Stimulated activated CD8-positive, alpha-beta memory T cell treated with anti-CD3 and anti-CD28 coated beads, Interleukin-7, amount 100 ng/mL, for 48 hours (primary cell): ENCODE results near the gene FUCA1.
"Not testable (repeated sequence)": the region's sequence is repeated elsewhere in the genome, so short reads cannot be mapped to it uniquely, and the experiment has no call there.

Source experiments
- DNase-seq, 2 donors: peaks; one replicate each; pipeline ENCODE4 v3.0.0-alpha.2; 2020; ENCODE audit warnings: low read depth in 1 of 2; ENCODE audit errors: extremely low read depth in 1 of 2

The FUCA1 gene

DNA sequence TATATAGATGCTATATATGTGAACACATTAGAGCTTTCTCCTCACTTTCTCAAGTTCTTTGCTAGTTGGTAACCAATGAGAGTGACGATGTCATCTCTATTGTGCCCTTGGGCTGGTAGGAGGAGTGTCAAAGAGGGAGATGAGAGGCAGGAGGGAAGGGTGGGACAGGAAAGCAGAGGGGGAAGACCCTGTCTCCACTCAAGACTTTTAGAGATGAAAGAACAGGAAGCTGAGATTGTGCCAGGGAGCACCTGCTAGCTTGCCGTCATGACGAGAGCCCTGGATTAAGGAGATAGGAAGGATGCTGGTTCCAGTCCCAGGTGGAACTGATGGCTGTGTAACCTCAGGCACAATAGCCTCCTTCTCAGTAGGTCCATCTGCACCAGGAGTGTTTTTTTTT lies 28.4 kb upstream of the FUCA1 start:
- no peak for DNase-seq

DNA sequence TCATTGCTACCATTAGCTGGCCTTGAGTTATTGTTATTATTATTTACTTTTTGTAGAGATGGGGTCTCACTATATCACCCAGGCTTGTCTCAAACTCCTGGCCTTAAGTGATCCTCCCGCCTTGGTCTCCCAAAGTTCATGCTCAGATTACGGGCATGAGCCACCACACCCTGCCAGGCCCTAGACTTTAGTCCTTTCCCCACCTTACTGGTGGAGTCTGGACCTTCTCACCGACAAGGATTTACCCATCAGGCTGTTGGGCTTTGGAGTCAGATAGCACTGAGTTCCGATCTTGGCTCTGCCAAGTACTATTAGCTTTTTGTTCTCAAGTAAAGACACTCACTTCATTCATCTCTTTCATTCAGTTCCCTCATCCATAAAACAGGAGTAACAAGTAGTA lies 27.9 kb upstream of the FUCA1 start:
- DNase-seq: no peak

DNA sequence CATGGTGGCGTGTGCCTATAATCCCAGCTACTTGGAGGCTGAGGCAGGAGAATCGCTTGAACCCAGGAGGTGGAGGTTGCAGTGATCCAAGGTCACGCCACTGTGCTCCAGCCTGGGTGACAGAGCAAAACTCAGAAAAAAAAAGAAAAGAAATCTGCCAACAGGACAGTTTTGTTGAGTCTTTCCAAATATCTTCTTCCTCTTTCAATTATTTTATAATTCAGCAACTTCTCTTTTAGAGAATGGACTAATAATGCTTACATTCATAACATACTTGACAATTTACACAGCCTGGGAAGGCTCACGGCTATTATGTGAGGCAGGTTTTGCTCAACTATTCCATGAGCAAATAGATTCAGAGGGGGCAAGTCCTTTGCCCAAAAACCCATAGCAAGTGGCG lies 27.0 kb upstream of the FUCA1 start:
- no peak for DNase-seq

DNA sequence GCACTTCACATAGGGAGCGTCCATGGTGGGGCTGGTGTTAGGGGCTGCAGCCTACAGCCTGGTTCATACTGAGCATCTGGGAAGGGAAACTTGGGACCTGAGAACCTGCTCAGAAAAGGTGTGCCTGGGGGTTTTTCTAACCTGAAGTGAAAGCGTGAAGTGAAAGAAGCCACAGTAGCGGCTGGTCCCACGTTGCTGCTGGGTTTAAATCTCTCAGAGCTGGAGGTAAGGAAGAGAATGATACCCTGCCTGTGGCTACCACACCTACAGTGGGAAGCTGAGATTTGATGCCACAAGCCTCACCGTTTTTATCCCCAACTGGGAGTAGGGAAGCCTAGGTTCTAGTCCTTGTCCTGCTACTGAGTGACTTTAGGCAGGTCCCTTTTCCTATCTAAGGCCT lies 21.0 kb upstream of the FUCA1 start:
- no peak for DNase-seq

DNA sequence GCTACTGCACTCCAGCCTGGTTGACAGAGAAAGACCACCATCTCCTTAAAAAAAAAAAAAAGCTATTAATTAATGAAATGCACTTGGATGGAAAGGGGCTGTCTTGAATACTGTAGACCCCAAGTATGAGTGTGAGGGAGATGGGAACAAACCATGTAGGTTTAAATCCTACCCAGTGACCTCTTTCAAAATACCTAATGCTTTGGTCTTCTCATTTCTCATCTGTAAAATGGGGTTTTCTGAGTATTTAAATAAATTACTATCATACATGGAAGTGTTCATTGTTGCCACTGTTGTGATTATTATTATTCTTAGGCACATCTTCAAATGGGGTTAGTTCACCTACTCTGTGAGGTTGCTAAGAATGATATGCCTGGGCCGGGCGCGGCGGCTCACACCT lies 17.1 kb upstream of the FUCA1 start:
- DNase-seq: no peak

DNA sequence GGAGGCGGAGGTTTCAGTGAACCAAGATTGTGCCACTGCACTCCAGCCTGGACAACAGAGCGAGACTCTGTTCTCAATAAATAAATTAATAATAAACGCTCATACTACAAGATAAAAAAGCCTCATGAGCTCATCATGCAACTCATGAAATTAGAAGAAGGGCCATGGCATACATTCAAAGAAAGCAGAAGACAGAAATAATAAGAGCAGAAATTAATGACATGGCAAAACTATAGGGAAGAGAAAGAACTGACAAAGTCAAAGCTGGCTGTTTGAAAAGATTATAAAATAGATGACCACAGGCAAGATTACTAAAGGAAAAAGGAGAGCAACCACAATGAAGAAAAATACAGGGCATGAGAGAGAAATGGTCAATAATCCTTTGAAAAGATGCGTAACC lies 14.7 kb upstream of the FUCA1 start:
- no peak for DNase-seq

DNA sequence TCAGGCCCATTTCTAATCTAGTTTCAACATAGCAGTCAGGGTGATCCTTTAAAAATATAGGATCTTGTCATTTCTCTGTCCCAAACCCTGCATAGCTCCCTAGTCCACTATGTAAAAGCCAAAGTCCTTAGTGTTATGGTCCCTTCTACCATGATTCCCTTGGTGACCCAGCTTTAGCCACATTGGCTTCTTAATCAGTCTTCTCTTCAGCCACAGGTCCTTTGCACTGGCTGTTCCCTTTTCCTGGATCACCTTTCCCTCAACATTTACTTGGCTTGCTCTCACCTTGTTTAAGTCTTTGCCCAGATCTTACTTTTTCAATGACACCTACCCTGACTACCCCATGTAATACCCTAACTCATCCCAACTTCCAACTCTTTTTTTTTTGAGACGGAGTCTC lies 11.7 kb upstream of the FUCA1 start:
- DNase-seq: no peak

DNA sequence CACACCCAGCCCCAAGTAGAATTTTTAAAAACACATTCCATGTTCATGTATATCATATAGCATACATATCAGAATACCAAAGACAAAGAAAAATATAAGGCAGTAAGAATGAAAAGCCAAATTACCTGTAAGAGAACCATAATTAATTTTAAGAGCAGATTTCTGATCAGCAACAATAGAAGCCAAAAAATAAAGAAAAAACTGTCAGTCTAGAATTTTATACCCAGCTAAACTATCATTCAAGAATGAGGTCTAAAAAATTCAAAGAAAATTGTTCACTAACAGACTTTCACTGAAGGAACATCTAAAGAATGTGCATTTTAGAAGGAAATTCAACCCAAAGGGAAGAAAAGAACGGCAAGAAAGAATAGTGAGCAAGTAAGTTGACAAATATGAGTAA lies 10.6 kb upstream of the FUCA1 start:
- DNase-seq: no peak

DNA sequence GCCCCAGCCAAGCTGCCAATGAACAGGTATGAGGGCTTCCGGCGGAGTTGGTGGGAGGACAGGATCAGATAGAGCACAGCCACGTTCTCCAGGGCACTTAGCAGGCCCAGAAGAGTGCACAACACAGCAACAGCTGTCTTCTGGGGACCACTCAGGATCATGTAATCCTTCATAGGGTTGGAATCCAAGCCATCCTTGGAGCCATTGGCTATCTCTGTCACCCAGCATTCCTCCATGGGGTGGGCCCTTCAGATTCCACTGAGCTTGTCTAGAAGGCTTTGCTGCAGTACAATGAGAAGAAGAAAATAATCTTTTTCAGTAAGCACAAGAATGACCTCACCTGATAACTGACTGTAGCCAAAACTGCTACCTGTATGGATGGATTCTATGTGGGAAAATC lies 7.3 kb upstream of the FUCA1 start:
- no peak for DNase-seq

DNA sequence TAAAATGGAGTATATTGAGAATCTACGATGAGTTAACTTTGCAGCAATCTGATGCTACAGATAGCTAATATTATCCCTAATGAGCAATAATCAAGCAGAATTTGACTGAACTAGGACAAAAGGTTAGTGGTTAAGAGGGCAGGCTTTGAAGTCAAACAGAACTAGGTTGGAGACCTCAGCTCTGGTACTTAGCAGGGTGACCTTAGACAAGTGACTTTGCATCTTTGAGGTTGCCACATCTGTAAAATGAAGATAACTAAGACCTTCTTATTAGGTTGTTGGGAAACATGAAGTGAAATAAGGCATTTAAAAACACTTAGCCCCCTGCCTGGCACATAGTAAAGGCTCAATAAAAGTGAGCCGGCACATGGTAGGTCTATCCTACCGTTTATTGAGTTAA lies 4.3 kb upstream of the FUCA1 start:
- DNase-seq: no peak

DNA sequence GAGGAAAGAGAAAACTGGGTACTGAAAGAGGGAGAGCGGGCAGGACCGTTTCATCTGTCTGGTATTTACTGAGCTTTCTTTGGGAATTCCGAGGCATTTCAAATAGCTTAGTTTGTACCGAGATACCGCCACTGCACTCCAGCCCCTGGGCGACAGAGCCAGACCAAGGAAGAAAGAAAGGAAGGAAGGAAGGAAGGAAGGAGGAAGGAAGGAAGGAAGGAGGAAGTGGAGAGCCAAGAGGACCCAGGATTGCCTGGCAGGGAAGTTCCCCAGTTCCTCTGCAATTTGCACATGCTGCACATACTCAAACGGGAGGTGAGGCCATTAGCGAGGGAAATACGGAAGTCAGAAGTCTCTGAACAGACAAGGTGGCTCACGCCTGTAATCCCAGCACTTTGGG lies 961 bp upstream of the FUCA1 start:
- no peak for DNase-seq

DNA sequence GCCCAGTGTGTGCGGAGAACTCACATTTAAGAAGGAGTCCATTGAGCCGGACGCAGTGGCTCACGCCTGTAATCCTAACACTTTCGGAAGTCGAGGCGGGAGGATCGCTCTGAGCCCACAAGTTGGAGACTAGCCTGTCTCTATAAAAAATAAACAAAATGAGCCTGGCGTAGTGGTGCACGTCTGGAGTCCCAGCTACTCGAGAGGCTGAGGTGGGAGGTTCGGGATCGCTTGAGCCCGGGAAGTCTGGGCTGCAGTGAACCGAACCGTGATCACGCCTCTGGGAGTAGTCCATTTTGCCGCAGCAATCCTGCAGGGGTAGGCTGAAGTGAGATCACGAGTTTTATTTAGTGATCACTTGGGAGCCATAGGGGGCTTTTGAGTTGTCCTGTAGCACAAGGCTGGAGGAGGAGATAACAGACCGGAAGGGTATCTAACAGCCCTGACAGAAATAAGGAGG lies 497 bp upstream of the FUCA1 start:
- DNase-seq: no peak

DNA sequence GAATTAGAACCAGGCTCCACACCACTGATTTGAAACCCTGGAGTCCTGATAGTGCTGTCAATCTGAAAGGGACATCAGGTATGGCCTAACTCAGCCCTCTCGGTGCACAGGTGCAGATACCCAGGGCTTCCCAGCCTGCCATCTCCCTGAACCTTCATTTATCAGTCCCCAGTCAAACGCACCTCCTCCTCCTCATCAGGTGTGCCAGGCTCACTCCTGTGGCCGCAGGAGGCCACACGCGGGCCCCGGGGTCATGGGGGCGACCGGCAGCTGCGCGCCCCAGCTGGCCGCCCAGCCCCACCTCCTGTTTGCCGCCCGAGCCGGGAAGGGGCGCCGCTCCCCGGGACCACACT lies 572 bp downstream of the FUCA1 start:
- no peak for DNase-seq

DNA sequence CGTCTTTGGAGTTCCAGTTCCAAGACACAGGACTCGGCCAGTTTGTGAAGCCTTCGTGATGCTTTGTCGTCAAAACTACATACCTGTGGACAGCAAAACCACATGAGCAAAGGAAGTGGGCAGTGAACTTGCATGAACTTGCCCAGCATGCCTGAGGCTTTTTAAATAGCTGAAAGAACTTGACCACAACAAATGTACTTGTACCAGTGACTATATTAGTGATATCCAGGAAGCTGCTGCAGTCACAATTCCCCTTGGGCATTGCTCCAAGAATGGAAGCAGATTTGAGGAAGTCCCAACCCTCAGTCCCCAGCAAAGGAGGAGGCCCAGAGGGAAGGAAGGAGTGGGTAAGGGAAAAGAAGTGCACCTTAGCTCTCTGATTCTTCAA lies 2.6 kb downstream of the FUCA1 start:
- no peak for DNase-seq

DNA sequence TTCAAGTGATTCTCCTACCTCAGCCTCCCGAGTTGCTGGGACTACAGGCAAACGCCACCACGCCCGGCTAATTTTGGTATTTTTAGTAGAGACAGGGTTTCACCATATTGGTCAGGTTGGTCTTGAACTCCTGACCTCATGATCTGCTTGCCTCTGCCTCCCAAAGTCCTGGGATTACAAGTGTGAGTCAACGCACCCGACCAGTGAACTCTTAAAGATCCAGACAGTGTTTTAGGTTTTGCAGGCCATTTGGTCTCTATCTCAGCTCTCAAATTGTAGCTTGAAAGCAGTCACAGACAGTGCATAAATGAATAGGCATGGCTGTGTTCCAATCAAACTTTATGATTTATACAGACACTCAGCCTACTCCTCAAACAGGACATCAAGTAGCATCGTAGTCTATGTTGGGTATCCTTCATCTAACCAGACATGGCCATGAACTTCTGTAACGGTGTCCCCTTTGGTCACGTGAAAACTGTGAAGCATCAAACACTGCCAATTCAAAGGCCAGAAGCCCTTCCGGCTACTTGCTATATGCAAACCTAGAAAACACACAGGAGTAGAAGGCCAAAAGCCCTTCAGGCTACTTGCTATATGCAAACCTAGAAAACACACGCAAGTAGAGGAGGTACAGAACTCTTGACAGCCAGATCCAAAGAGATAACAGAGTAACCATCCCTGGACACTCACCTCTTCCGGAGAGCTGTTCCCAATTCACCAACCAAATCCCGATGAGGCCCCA lies 3.1 kb downstream of the FUCA1 start:
- DNase-seq: no peak

DNA sequence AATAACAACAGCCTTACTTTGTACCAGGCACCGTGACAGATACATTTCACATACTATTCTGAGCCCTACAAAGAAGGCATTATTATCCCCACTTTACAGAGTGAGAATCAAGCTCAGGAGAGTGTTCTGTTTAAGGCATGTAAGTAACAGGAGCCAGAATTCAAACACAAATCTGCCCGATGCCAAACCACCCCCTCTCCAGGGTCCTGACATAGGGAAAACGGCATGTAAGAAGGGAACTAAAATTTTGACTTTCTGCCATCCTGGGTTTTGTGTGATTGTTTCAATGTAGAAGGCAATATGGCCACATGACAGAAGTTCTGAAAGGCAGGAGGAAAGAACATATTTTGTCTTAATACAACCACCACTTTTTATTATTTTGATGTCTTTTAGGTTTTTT lies 5.5 kb downstream of the FUCA1 start:
- no peak for DNase-seq

DNA sequence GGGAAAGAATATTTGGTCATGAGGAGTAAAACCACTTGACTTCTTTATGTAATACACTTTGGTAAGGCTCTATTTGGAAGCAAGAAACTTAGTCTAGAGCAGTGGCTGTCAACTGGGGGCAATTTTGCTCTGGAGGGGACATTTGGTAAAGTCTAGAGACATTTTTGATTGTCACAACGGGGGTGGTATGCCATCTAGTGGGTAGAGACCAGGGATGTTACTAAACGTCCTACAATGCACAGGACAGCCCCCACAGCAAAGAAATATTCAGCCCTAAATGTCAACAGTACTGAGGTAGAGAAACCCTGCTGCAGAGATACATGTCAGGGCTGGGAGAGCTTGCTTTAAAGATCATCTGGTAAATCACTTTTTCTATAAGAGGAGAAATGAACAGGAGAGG lies 13.5 kb downstream of the FUCA1 start:
- DNase-seq: no peak

DNA sequence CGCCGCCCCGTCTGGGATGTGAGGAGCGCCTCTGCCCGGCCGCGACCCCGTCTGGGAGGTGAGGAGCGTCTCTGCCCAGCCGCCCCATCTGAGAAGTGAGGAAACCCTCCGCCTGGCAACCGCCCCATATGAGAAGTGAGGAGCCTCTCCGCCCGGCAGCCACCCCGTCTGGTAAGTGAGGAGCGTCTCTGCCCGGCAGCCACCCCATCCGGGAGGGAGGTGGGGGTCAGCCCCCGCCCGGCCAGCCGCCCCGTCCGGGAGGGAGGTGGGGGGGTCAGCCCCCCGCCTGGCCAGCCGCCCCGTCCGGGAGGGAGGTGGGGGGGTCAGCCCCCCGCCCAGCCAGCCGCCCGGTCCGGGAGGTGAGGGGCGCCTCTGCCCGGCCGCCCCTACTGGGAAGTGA lies 15.0 kb downstream of the FUCA1 start:
- not testable (repeated sequence) for DNase-seq

DNA sequence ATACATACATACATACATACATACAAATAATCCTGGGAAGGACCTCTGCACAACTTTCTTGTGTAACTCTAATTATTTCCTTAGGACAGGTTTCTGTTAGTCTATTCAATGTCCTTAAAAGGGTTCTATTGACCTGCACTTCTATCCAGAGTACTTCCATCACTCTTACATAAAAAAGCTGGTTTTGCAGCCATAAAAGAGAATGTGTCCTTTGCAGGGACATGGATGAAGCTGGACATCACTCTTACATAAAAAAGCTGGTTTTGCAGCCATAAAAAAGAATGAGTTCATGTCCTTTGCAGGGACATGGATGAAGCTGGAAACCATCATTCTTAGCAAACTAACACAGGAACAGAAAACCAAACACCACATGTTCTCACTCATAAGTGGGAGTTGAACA lies 16.7 kb downstream of the FUCA1 start:
- DNase-seq: not testable (repeated sequence)

DNA sequence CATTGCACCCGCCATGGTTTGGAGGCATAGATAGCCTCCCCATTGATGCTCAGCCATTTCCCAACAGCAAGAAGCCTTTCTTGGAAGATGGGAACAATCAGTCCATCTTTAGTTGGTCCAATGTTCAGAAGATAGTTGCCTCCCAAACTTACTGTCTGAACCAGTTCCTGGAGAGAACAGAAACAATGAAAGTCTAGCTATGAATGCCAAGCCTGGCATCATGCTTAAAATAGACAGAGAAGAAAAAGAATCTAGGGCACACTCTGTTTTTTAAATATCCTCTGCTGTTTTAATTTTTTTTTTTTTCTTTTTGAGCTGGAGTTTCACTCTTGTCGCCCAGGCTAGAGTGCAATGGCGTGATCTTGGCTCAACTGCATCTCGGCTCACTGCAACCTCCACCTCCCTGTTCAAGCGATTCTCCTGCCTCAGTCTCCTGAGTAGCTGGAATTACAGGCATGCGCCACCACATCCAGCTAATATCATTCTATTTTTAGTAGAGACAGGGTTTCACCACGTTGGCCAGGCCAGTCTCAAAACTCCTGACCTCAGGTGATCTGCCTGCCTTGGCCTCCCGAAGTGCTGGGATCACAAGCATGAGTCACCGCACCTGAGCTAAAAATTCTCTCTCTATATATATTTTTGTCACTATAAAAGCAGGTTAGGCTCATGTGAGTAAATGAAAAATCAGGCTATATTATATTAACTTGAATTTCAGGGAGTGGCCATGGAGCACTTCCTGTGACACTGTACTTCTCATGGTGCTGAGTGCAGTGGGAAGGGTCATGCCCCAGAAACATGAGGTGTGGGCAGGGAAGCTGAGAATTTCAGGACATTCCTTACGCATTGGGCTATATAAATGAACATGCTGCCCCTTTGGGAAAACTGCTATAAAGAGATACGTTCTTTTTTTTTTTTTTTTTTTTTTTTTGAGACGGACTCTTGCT lies 19.1 kb downstream of the FUCA1 start:
- DNase-seq: no peak

DNA sequence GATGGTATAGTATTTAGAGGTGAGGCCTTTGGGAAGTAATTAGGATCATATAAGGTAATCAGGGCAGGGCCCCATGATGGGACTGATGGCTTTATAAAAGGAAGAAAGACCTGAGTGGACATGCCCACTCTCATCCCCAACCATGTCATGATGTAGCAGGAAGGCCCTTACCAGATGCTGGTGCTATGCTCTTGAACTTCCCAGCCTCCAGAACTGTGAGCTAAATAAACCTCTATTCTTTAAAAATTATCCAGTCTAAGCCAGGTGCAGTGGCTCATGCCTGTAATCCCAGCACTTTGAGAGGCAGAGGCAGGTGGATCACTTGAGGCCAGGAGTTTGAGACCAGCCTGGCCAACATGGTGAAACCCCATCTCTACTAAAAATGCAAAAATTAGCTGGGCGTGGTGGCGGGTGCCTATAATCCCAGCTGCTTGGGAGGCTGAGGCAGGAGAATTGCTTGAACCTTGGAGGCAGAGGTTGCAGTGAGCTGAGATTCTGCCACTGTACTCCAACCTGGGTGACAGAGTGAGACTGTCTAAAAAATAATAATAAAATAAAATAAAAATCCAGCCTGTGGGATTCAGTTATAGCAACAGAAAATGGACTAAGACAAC lies 20.5 kb downstream of the FUCA1 start:
- not testable (repeated sequence) for DNase-seq

DNA sequence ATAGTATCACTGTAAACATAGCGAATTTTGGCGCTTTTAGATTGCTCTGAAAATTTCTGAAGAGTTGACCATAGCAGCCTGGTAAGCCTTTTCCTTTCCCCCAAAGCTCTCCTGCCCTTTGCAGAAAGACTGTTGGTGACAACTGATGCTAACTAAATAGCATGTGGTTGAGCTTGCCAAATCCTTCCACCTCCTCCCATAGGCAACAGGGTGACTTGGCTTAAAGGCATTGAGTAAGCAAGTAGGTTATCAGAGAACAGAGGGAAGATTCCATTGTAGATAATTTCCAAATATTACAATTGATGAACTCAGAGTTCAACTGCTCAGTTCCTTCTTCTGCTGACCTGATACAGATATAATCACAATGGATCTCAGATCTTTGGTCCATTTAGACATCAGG lies 22.9 kb downstream of the FUCA1 start:
- DNase-seq: no peak
